ENCODE data around the gene NPHP4. TPM values are rescaled to one million over a fixed set of nuclear protein-coding genes. Genes with fewer than 3 reads are reported as not detected.

The NPHP4 gene
- total RNA-seq, 1 experiment from 2014 or later: 16.8 TPM

DNA sequence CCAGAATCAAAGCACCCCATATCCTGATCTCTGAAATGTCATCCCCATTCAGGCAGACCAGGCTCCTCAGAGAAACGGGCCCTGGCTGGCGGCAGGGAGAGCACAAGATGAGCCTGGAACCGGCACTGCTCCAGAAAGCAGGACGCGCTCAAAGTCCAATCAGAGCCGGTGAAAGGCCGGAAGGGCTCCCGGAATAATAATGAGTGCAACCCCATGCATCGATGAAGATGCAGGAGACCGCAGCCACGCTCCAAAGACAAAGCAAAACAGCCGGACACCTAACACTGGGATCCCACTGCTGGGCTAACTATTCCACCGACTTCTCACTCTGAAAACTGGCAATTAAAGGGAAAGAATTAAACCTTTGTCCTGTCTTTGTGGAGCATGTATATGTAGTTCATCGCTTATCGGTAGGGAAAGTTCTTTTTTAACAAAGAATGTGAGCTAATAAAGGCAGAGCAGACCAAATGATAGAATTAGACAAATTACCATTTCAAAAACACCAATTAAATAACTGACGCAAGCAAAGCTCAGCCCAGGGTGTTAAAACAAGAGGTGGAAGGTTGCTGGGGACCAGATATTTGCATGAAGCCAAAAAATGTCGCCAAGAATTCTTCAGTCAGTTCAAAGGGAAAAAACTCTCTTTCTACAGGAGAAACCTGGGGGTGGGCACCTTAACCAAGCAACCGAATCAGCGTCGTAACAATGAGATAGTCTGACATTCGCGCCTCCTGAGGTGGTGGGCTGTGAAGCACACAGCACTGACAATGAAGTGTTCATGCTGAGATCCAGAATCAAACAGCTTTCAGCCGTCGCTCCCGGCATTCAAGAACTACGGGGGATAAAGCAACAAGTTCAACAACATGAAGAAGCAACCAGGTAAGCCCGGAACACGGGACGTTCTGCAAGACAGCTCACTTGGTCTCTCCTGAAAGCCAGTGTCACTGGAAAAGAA is 95.2 kb downstream of the NPHP4 start (continued):
- no peak for TF ChIP-seq ZNF317 (CRISPR knock-in tag; IDR thresholded peaks at IDR 0.05; ENCODE audit: borderline replicate concordance, low read depth)
- TF ChIP-seq, protein P1, sequence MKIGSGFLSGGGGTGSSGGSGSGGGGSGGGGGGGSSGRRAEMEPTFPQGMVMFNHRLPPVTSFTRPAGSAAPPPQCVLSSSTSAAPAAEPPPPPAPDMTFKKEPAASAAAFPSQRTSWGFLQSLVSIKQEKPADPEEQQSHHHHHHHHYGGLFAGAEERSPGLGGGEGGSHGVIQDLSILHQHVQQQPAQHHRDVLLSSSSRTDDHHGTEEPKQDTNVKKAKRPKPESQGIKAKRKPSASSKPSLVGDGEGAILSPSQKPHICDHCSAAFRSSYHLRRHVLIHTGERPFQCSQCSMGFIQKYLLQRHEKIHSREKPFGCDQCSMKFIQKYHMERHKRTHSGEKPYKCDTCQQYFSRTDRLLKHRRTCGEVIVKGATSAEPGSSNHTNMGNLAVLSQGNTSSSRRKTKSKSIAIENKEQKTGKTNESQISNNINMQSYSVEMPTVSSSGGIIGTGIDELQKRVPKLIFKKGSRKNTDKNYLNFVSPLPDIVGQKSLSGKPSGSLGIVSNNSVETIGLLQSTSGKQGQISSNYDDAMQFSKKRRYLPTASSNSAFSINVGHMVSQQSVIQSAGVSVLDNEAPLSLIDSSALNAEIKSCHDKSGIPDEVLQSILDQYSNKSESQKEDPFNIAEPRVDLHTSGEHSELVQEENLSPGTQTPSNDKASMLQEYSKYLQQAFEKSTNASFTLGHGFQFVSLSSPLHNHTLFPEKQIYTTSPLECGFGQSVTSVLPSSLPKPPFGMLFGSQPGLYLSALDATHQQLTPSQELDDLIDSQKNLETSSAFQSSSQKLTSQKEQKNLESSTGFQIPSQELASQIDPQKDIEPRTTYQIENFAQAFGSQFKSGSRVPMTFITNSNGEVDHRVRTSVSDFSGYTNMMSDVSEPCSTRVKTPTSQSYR (CRISPR knock-in tag; IDR thresholded peaks at IDR 0.05): no peak
- TF ChIP-seq, protein P2, sequence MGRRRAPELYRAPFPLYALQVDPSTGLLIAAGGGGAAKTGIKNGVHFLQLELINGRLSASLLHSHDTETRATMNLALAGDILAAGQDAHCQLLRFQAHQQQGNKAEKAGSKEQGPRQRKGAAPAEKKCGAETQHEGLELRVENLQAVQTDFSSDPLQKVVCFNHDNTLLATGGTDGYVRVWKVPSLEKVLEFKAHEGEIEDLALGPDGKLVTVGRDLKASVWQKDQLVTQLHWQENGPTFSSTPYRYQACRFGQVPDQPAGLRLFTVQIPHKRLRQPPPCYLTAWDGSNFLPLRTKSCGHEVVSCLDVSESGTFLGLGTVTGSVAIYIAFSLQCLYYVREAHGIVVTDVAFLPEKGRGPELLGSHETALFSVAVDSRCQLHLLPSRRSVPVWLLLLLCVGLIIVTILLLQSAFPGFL (CRISPR knock-in tag; IDR thresholded peaks at IDR 0.05; ENCODE audit: borderline replicate concordance): no peak
- TF ChIP-seq, protein P3, sequence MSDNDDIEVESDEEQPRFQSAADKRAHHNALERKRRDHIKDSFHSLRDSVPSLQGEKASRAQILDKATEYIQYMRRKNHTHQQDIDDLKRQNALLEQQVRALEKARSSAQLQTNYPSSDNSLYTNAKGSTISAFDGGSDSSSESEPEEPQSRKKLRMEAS (CRISPR knock-in tag; IDR thresholded peaks at IDR 0.05): no peak
- TF ChIP-seq, protein P4, sequence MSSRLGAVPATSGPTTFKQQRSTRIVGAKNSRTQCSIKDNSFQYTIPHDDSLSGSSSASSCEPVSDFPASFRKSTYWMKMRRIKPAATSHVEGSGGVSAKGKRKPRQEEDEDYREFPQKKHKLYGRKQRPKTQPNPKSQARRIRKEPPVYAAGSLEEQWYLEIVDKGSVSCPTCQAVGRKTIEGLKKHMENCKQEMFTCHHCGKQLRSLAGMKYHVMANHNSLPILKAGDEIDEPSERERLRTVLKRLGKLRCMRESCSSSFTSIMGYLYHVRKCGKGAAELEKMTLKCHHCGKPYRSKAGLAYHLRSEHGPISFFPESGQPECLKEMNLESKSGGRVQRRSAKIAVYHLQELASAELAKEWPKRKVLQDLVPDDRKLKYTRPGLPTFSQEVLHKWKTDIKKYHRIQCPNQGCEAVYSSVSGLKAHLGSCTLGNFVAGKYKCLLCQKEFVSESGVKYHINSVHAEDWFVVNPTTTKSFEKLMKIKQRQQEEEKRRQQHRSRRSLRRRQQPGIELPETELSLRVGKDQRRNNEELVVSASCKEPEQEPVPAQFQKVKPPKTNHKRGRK (CRISPR knock-in tag; IDR thresholded peaks at IDR 0.05; ENCODE audit: borderline replicate concordance): no peak

DNA sequence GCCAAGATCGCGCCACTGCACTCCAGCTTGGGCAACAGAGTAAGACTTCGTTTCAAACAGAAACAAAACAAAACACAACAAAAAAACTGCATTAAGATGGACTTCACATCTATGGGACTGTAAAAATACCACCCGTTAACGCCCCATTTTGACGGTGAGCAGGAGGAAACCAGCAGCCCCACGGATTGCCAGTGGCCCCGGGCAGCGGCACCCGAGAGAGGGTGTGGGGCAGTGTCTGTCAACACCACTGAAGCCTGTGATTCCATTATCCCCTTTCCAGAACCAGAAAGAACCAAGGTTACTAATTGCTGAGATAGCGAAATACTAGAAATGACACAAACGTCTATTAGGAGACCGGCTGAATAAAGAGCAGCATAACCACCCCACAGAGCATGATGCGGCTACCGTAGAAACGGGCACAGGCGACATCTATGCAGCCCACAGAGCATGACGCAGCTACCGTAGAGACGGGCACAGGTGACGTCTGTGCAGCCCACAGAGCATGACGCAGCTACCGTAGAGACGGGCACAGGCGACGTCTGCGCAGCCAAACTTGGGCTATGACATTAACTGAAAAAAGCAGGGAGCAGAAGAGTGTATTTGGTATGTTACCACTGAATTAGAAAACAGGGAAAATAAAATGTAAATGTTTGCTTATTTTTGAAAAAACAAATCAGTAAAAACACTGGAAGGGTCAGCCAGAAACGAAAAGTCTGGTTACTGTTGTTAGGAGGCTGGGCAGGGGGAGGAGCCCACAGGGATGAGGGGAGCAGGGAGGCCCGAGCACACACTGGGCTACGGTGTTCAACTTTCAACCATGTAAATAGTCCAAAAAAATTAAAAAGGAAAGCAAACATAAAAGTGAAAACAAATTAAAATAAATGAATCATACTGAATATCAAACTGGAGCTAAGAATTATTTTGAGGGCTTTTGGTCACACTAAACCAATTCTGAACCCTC is 96.5 kb downstream of the NPHP4 start:
- ChIA-PET POLR2A (no interaction called here), CTCF (interaction anchor here (0.8 to 1.9 kb wide), 2 partner anchors 20 to 150 kb away, joined by 4 to 8 read pairs; no protein-coding TSS in a partner anchor)
- Mint-ChIP-seq H3K9me3 (peaks cover 16% of the 10 kb centered on the region), H3K4me3 (no peak overlapping the region), H3K36me3 (peaks cover 14% of the 10 kb centered on the region), H3K27ac (peak overlapping the region; percentile 34; the same call in 1 of the 2 replicates), H3K4me1 (peaks cover 32% of the 10 kb centered on the region), H3K27me3 (ENCODE audit: low read depth) (peaks cover 2% of the 10 kb centered on the region; the same call in 1 of the 2 replicates)
- TF ChIP-seq ZNF232 (CRISPR knock-in tag; IDR thresholded peaks at IDR 0.05): no peak
- TF ChIP-seq ELF4 (CRISPR knock-in tag; IDR thresholded peaks at IDR 0.05; ENCODE audit: low read depth): no peak
- TF ChIP-seq, protein P3 (CRISPR knock-in tag; IDR thresholded peaks at IDR 0.05): no peak
- TF ChIP-seq, protein P5, sequence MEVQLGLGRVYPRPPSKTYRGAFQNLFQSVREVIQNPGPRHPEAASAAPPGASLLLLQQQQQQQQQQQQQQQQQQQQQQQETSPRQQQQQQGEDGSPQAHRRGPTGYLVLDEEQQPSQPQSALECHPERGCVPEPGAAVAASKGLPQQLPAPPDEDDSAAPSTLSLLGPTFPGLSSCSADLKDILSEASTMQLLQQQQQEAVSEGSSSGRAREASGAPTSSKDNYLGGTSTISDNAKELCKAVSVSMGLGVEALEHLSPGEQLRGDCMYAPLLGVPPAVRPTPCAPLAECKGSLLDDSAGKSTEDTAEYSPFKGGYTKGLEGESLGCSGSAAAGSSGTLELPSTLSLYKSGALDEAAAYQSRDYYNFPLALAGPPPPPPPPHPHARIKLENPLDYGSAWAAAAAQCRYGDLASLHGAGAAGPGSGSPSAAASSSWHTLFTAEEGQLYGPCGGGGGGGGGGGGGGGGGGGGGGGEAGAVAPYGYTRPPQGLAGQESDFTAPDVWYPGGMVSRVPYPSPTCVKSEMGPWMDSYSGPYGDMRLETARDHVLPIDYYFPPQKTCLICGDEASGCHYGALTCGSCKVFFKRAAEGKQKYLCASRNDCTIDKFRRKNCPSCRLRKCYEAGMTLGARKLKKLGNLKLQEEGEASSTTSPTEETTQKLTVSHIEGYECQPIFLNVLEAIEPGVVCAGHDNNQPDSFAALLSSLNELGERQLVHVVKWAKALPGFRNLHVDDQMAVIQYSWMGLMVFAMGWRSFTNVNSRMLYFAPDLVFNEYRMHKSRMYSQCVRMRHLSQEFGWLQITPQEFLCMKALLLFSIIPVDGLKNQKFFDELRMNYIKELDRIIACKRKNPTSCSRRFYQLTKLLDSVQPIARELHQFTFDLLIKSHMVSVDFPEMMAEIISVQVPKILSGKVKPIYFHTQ (CRISPR knock-in tag; IDR thresholded peaks at IDR 0.05): no peak
- no peak for TF ChIP-seq MXD4 (CRISPR knock-in tag; IDR thresholded peaks at IDR 0.05; ENCODE audit: borderline replicate concordance)
- TF ChIP-seq ZNF263 (CRISPR knock-in tag; IDR thresholded peaks at IDR 0.05; ENCODE audit: low read depth): peak; percentile 66; the same call in 1 of the 2 replicates
- TF ChIP-seq, protein P6, sequence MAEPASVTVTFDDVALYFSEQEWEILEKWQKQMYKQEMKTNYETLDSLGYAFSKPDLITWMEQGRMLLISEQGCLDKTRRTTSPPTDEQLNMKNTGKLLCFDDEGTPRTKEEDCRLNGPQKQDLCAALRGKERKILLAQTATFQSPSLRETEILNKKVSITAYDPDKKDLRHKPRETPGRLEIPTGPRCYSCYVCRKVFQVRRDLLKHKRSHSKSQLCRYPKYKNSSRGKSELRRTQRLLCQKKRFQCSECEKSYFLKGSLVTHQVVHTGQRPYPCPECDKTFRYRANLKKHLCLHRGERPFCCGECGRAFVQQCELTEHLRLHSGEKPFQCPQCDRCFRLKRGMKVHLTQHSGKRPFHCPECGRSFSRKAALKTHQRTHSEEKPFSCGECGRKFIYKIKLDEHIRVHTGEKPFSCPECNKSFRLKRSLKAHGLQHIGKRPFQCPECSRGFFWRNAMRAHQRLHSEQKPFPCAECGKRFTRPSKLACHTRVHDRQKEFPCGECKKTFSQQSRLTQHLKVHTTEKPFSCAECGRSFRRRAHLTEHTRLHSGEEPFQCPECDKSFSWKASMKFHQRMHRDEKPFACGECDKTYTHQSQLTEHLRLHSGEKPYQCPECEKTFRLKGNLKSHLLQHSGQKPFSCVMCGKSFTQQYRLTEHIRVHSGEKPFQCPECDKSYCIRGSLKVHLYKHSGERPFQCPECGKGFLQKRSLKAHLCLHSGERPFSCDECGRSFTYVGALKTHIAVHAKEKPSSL (CRISPR knock-in tag; conservative IDR thresholded peaks at IDR 0.05): no peak
- no peak for ATAC-seq
- DNase-seq (ENCODE audit: low spot score): no peak
